NB4 (cell line): Measurements from ENCODE around the gene GSTO2.

Experiments
- MYC ChIP-seq: IDR thresholded peaks from 2 replicates; pipeline ENCODE4 v1.6.1; 2011; ENCODE audit warnings: low read depth, low read length
- POLR2A ChIP-seq: IDR thresholded peaks from 2 replicates; pipeline ENCODE4 v1.6.1; 2011; ENCODE audit warnings: mild to moderate bottlenecking; ENCODE audit not compliant: insufficient read length; ENCODE audit errors: extremely low read depth
- TF ChIP-seq, protein P1 (sequence below): IDR thresholded peaks from 2 replicates; pipeline ENCODE4 v1.6.1; 2011; ENCODE audit warnings: low read depth, low read length
- TF ChIP-seq, protein P2 (sequence below): IDR thresholded peaks from one replicate; pipeline ENCODE4 v1.5.1; 2012; ENCODE audit warnings: low read depth, low read length

DNA sequence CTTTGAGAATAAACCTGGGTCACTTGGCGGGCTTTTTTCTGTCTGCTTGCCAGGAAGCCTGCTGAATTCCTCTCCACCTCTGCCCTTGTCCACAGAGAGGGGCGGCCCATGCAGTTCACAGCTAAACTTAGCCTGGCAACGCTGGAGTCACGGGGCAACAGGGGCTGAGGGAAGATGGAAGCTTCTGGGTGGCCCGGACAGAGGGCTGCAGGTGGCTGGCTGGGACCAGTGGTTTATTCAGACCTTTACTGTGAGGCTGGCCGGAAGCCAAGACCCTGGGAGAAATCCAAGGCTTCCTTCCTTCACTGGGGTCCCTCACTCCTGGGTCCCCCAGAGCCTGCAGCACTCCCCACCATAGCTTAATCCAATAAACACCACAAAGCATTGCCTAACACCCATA is 52.2 kb downstream of the GSTO2 start:
- TF ChIP-seq POLR2A (no peak), MYC (no peak)
- TF ChIP-seq, protein P1, sequence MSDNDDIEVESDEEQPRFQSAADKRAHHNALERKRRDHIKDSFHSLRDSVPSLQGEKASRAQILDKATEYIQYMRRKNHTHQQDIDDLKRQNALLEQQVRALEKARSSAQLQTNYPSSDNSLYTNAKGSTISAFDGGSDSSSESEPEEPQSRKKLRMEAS, result no peak
- TF ChIP-seq, protein P2, sequence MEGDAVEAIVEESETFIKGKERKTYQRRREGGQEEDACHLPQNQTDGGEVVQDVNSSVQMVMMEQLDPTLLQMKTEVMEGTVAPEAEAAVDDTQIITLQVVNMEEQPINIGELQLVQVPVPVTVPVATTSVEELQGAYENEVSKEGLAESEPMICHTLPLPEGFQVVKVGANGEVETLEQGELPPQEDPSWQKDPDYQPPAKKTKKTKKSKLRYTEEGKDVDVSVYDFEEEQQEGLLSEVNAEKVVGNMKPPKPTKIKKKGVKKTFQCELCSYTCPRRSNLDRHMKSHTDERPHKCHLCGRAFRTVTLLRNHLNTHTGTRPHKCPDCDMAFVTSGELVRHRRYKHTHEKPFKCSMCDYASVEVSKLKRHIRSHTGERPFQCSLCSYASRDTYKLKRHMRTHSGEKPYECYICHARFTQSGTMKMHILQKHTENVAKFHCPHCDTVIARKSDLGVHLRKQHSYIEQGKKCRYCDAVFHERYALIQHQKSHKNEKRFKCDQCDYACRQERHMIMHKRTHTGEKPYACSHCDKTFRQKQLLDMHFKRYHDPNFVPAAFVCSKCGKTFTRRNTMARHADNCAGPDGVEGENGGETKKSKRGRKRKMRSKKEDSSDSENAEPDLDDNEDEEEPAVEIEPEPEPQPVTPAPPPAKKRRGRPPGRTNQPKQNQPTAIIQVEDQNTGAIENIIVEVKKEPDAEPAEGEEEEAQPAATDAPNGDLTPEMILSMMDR, result no peak
